ENCODE data around the gene ABCC12.
"Not testable (repeated sequence)": the region's sequence is repeated elsewhere in the genome, so short reads cannot be mapped to it uniquely, and the experiment has no call there.

Gene ABCC12

DNA sequence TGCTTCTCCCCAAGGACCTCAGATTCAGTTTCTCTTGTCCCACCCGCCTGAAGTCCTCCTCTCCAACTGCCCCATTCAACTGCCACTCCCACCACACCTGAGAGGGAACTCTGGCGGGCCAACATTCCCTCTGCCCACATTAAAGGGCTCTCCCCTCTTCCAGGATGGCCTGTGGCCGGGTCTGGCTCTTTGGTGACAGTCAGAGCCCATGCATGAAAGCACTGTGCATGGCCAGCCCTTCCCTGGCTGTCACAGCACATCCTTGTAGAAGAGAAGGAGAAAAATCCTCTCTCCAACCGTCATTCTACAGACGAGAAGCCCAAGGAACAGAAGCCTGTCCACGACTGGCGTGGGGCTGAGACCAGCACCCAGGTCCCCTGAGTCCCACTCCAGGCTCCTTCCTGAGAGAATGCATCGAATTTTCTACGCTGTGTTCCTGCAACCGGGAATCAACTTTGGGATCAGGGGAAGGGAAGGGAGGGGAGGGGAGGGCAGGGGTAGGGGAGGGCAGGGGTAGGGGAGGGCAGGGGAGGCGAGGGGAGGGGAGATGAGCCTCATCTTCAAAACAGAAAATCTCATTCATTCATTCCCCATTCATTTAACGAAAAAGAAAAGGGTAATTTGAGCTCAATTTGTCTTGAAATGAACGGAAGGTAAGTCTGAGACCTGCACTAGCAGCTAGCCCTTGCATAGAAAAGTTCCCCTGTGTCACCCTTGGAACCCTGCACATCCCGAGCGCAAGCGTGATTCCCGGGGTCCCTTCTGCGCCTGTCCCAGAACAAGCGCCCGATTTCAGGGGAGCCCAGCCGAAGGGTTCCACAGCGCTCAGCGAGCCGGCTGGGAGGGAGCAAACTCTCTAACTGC is at the start of gene ABCC12:
ABCC12 (minus strand) TSS at position 68 of the 864 bp plus-strand sequence. CDS start 9,569 bp downstream, outside the sequence.
- no peak for DNase-seq

DNA sequence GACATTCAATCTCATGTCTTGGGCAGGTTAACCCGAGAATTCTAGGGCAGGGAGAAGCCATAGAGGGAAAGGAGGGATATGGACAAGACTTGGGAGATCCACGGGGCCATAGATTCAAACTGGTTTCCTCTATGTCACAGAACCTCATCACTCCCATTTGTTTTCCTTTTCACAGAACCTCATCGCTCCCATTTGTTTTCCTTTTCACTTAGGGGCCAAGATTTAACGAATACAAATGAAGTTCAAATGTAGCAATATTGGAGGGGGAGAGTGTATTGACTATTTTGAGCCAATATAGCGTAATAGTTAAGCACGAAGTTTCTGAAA is 49.0 kb upstream of the ABCC12 start:
- no peak for DNase-seq

DNA sequence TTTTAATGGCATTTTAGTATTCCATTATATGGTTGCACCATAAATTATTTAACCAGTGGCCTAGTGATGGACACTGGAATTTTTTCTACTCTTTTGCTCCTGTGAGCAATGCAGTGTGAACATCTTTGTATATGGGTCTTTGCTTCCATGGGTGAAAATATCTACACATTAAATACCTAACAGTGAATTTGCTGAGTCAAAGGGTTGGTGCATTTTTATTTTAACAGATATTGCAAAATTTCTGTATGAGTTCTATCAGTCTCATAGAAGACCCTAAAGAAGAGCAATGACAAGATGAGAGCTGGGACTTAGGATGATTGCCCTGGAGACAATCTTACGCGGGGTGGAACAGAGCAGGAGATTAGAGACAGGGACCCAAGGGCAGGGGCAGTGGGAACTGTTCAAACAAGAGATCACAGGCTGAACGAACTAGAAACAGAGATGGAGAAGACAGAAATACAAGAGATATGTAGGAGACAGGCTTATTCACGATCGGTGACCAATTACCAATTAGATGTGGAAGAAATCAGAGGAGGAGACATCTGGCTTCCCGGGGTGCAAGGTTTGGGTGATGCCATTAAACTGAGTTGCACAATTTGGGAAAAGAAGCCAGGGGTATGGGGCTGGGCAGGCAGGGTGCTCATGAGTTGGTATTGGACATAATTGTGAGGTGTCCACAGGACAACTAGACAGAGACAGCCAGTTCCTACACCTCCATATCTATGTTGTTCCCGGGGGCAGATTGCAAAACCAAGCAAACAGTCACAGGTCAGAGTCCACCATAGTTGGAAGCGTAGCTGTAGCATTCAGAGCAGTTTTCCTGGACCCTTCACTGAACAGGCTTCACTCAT is 48.4 kb upstream of the ABCC12 start:
- DNase-seq, result no peak

DNA sequence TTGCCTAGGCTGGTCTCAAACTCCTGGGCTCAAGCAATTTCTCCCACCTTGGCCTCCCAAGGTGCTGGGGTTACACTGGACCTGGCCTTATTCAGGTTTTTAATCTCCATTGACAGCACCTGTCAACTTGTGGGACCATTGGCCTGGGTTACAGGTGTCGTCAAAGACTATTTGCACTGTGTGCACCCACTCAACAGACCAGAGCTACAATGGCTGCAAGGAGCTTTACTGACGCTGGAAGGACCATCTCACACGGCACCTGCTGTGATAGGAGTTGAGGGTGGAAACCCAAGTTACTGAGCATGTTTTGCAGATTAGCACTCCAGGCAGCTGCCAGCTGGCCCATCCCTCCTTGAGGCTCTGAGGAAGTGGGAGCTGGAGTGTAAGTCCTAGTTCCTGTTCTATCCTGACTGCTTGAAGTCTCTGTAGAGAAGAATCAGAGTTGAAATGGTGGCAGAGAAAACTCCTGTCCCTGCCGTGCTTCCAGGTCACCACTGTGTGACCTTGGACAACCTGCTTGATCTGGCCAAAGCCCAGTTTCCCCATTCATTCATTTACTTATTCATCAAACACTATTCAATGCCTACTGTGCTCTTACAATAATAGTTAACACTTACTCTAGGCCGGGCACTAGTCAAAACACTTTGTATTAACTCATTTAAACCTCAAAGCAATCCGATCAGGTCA is 45.9 kb upstream of the ABCC12 start:
- DNase-seq, result no peak

DNA sequence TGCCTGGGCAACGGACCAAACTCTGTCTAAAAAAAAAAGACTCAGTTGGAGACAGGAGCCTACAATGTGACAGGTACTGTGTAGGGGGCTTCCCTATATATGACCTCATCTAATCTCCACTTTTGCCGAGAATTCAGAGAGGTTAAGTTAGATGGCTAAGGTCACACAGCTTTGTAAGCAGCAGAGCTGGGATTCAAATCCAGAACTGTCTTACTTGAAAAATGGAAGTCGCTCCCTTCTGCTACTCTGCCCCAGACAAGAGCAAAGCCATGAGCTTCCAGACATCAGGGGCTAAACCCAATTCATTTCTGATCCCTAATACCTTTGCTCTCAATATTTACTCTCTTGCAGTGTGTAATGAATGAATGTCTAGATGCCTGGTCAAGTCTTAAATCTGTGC is 41.5 kb upstream of the ABCC12 start:
- peak; percentile 99 for DNase-seq

DNA sequence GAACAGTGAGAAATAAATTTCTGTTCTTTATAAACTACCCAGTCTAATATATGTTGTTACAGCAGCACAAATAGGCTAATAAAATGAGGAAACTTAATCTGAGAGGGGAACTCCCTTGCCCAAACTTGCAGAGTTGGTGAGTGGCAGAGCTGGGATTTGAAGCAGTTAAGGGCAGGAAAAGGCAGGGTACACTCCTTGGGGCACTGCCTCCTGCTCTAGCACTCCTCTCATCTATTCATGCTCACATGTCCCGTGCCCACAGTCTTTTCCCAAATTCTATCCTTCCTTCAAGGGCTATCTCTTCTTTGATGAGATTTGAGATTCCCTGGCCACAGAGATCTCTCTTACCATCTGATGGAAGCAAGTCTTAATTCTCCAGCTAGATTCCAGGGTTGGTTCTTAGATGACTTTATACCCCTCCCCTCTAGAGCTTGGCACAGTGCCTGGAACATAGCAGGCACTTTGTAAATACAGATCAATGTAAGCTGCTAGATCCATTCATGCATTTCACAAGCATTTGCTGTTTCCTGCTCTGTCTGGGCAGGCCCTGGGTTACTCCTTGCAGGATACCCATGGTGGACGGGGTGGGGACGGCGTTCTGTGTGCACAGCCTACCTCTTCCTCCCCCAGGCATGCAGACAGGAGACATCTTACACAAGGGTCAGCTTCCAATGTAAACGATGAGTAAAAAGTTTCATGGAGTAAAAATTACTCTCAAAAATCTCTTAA is 39.2 kb upstream of the ABCC12 start:
- DNase-seq, result peak; percentile 17

DNA sequence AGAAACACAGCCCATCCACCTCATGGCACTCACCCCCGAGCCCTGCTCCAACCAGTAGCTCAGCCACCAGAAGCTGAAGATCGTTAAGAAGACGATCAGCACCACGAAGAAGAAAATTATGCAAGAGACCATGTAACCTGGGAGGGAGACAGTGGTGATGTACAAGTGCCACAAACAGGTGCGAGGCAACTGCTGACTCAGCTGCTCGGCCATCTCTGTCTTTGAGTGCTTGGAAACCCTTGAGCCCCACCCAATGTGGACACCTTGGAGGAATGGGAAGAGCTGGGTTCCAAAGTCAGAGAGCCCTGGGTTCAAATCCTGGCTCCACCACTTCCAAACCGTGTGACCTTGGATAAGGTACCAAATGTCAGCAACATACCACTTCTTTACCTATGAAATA is 38.1 kb upstream of the ABCC12 start:
- DNase-seq, result no peak

DNA sequence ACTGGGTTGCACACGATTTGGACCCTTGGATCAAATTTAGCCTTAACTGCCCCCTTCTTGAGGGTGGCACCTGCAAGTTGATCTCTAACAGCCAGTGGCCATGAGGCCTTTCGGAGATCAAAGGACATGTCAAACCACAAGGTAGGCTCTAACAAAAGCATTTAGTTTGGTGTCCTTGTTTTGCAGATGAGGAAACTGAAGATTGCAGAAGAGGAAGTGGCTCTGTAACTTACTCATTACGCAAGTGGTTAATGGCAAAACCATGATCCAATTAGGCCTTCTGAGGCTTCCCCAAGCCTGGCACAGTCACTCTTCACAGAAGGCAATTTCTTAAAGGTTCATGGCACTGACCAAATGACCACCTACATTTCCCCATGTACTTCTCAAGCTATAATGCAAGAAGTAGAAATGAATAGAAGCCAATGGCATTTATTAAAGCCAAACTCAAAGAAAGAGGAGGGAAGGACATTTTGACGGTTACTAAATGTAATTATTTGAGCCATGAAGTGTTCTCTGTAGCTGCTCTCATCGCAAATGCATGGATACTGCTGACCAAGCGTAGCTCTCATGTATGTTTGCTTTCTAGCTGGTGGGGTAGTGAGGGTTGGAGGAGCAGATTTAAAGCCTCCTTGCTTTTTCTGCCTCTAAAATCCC is 32.8 kb upstream of the ABCC12 start:
- no peak for DNase-seq

DNA sequence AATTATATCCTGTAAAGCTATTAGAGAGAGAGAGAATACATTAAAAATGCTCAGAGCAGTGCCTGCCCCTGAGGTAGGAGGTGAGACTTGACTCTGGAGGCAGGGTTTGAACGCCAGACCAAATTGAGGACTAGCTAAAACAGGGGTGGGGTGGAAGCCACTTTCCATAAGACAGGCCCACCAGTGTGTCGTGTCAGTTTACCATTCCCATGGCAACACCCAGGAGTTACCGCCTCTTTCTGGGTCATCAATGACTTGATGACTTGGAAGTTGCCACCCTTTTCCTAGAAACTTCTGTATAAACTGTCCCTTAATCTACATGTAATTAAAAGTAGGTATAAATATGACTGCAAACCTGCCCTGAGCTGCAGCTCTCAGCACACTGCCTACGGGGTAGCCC is 32.0 kb upstream of the ABCC12 start:
- DNase-seq, result no peak

DNA sequence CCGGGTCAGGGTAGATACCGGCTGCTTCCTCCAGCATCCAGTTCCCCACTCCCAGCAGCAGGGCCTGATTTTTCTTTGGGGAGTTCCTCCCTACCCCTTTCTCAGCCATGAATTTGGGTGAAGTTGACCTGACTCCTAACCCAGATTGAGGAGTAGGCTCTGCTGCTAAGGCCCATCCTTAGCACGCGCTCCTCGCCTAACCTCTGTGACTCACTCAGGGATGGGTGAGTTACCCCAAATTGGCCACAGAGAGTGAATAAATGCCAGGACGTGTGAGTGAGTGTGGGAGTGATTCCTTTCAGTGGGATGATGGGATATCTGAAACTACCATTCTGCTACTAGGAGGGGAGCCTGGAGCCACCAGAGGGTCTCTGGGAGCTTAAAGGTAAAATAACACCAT is 28.9 kb upstream of the ABCC12 start:
- no peak for DNase-seq

DNA sequence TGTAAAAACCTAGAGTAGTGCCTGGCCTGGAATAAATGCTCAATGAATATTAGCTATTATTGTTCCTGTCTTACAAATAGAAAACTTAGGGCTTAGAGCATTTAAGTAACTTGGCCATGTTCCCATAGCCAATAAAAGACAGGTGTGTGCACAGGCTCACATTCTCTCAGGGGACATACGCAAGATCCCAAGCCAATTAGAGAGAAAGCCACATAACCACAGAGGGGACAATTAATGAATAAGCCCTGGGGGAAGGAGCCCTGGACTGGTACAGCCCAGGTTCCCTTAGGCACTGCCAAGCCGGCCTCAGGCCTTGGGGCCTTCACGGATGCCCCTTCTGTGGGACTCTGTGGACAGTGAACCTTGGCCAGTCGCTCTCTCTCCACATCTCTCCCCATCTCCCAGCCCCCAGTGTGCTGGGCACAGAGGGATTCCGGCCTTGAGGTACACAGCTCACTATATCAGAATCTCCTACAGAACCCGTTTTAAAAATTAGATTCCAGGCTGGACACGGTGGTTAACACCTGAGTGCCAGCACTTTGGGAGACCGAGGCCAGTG is 27.3 kb upstream of the ABCC12 start:
- DNase-seq, result no peak

DNA sequence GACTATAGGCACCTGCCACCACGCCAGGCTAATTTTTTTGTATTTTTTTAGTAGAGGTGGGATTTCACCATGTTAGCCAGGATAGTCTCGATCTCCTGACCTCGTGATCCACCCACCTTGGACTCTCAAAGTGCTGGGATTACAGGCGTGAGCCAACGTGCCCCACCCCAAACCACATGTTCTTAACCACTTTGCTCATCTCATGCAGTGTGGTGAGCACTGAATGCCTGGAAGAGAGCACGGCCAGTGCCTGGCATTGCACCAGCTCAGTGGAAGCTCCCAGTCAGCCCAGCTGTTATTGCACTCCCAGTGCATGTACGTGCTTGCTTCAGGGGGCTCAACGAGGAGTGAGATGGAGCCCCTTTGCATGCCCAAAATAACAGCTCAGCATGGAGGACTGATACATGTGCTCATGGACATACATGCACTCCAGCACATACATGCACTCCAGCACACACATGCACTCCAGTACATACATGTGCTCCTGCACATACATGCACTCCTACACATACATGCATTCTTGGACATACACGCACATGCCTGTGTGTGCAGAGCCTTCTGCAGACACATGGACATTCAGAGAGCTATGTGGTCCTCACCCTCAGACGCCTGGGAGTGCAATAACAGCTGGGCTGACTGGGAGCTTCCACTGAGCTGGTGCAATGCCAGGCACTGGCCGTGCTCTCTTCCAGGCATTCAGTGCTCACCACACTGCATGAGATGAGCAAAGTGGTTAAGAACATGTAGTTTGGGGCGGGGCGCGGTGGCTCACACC is 26.1 kb upstream of the ABCC12 start:
- DNase-seq, result not testable (repeated sequence)

DNA sequence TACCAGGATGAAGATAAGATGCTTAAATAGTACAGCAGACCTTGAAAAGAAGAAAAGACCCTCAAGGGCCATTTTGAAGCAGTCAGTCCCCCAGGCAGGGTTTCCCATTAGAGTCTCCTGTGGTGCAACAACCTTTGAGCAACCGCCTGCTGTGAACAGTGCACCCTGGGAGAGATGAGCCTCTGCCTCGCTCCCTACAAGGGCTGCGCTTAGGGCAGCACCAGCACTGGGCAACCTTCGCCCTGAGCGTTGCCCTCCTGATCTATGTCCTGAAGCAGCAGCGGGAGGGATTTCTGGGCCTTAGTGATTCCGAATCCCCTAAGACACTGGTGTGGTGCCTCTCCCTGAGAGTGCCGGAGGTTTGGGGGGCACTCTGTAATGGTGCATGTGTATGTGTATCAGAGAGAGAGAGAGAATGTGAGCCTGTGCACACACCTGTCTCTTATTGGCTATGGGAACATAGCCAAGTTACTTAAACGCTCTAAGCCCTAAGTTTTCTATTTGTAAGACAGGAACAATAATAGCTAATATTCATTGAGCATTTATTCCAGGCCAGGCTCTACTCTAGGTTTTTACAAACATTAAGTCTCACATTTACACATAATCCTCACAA is 25.2 kb upstream of the ABCC12 start:
- DNase-seq, result no peak

DNA sequence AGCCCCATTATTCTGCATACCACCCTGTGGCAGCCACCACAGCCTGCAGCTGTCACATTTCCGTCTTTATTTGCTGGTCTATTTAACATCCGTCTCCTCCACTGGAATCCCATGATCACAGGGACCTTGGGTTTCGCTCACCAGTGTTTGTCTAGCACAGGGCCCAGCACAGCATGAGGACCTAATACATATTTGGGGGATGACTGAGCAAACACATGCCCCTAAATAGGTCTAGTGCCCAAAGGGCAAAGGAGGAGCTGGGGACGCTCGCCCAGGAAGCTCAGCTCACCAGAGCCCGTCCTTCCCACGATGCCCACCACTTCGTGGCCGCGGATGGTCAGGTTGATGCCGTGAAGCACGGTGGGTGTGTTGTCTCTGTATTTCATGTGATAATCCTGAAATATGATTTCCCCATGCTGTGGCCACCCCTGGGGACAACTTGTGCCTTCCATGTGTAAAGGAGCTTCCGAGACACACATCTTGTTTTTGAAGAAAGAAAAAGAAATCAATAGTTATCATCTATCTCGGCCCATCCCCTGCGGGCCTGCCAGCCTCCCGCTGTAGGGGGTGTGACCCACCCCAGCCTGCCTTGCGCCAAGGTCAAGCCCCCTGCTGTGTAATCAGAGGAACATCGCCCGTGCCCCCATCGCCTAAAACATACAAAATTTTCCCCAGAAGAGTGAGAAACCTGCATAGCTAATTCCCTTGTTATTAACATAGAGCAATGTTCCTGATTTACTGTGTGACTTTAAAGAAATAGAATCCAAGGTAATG is 21.0 kb upstream of the ABCC12 start:
- DNase-seq, result no peak

DNA sequence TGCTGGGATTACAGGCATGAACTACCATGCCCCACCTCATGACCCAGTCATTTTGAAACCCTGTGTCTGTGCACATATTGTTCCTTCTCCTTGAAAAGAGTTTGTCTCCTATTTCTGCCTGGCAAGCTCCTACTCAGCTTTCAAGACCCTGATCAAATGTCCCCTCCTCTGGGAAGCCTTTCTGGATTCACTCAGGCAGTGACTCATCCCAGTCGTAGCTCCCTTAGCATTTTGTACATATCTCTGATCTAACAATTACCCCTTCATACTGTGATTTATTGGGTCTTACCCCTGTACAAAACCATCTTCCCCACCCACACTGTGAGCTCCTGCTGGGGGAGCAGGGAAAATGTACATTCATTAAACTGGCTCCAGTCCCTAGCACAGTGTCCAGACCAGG is 18.1 kb upstream of the ABCC12 start:
- no peak for DNase-seq

DNA sequence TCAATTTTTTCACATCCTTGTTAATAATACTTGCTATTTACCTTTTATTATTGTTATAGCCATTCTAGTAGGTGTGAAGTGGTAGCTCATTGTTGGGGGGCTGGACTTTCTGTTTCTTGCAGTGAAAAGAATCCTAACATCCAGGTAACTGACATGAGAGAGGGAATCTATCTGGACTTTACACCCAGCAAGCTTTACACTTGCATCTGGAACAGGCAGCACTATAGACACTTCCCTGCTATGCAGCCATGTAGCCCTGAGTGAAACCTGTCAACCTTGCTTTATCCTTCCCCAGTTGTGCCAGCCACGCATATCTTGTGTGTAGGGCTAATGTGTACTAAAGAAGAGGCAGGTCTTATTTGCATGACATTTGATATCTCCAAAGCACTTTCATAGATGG is 16.9 kb upstream of the ABCC12 start:
- DNase-seq, result no peak

DNA sequence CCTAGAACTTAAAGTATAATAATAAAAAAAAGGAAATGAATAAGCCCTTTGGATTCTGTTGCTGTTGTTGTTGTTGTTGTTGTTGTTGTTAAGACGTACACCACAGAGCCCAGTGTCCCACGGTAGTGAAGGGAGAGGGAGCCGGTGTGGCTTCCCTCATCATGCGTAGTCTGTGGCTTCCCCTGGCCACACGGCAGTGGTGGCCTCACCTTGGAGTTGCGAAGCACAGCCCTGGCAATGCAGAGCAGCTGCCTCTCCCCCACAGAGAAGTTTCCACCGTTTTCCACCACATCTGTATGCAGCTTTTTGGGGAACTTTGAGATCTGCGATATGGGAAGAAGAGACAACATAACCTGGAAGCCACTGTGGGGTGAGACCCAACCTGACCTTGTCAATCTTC is 14.1 kb upstream of the ABCC12 start:
- DNase-seq, result no peak

DNA sequence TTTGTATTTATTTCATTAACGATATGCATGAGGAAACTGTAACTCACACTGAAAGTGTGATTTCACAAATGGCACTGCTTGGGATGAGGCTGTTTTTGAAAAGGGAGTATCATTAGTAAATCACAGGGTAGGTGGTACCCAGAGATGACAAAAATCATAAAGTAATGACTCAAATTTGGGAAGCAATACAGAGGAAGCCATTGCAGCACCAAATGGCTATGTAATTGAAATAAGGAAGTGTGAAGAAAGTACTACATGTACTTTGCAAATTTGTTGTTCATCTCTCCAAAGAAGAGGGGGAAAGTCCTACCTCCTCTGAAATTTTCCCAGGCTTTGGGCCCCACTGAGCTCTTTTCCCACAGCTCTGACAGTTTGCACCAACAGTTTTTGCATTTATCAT is 12.3 kb upstream of the ABCC12 start:
- DNase-seq, result no peak

DNA sequence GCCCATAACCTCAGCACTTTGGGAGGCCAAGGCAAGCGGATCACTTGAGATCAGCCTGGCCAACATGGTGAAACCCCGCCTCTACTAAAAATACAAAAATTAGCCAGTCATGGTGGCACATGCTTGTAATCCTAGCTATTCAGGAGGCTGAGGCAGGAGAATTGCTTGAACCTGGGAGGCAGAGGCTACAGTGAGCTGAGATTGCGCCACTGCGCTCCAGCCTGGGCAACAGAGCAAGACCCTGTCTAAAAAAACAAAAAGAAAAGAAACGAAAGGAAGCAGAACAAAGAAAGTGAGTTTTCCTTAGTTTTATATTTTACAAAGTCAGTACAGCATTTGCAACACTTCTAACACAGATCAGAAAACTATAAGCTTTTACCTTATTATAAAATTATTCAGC is 10.8 kb upstream of the ABCC12 start:
- not testable (repeated sequence) for DNase-seq
